Duodenal mucosa (tissue), 2 donors: ENCODE measurements around the gene MAP3K14.

ENCODE experiments used
- H3K27ac ChIP-seq: one replicate; pipeline ENCODE4 v1.7.0; 2013; ENCODE audit warnings: low read depth, low read length
- H3K27me3 ChIP-seq, 2 donors: one replicate each; pipeline ENCODE4 v1.7.0; 2013; ENCODE audit warnings: low read length in 2 of 2, control low read depth in 1 of 2; ENCODE audit not compliant: insufficient read depth in 2 of 2, control insufficient read depth in 1 of 2
- H3K36me3 ChIP-seq, 2 donors: one replicate each; pipeline ENCODE4 v1.7.0; 2013; ENCODE audit warnings: low read length in 2 of 2, control low read depth in 1 of 2; ENCODE audit not compliant: insufficient read depth in 2 of 2, control insufficient read depth in 1 of 2
- H3K4me1 ChIP-seq, 2 donors: one replicate each; pipeline ENCODE4 v1.7.0; 2013; ENCODE audit warnings: low read length in 2 of 2, control low read depth in 1 of 2; ENCODE audit not compliant: insufficient read depth in 2 of 2, control insufficient read depth in 1 of 2
- H3K4me3 ChIP-seq, 2 donors: one replicate each; pipeline ENCODE4 v1.7.0; 2013; ENCODE audit warnings: low read length in 2 of 2, low read depth in 1 of 2
- H3K9ac ChIP-seq, 2 donors: one replicate each; pipeline ENCODE4 v1.7.0; 2013; ENCODE audit warnings: low read length in 2 of 2, low read depth in 1 of 2
- H3K9me3 ChIP-seq, 2 donors: one replicate each; pipeline ENCODE4 v1.7.0; 2013; ENCODE audit warnings: low read length in 2 of 2, control low read depth in 1 of 2; ENCODE audit not compliant: control insufficient read depth in 1 of 2

MAP3K14 gene

DNA sequence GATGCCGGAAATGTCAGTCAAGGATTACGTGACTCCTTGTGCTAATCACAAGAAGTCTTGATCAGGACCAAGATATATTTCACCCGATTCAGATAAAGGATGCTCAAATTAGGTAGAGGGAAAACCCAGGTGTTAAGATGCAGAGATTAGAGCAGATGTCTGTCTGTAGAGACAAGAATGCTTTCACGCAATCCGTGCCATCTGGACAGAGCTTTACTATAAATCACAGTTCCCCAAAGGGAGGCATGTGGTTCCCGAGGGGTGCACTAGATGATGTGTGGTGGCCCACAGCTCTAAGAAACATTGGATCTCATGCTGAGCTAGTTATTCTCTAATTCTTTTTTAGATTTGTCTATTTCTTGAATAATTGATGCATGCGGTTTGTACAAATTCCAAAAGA, 9.8 kb upstream of the MAP3K14 start:
- H3K36me3 ChIP-seq, result no peaks in the 10 kb centered on the region
- no peaks in the 10 kb centered on the region for H3K27me3 ChIP-seq
- no peak overlapping the region for H3K27ac ChIP-seq
- H3K9me3 ChIP-seq, result no peaks in the 10 kb centered on the region
- no peak overlapping the region for H3K9ac ChIP-seq
- H3K4me1 ChIP-seq, result peaks cover 0 to 3% of the 10 kb centered on the region in 2 donors
- no peak overlapping the region for H3K4me3 ChIP-seq

DNA sequence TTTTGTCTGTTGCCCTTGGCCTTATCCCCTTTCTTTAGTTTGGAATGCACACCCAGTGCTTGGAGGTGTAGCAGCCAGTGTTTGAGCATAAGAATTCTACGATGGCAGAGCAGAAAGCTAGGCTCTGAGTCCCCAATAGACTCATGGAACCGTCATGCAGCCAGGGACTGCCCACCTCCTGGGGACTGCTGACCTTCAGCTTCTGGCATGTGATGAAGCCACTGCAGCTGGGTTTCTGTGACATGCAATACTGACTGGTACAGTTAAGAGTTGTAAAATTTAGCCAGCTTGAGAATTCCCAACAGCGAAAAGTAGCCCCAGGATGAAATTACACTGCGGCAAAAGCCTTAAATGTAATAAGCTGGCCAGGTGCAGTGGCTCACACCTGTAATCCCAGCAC, 9.0 kb upstream of the MAP3K14 start:
- Histone ChIP-seq H3K36me3 (no peaks in the 10 kb centered on the region), H3K9me3 (no peaks in the 10 kb centered on the region), H3K4me3 (no peak overlapping the region), H3K4me1 (peaks cover 8 to 11% of the 10 kb centered on the region in 2 donors), H3K27me3 (no peaks in the 10 kb centered on the region), H3K27ac (no peak overlapping the region), H3K9ac (no peak overlapping the region)

DNA sequence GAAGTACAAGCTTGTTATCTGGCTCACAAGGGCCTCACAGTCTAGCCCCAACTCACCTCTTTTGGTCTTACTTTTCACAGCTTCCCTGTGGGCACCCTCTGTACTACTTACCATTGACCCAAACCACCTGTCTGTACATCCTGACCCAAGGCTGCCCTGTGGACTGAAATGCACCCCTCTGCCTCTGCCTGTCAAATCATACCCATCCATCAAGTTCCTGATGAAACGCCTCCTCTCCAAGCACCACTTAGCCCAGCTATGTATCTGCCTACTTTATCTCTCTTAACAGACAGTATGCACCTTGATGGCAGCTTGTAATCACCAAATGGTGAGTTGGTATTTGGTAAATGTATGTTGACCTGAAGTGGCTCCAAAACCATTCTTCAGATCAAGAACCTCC, 7.5 kb upstream of the MAP3K14 start:
- Histone ChIP-seq H3K9me3 (no peaks in the 10 kb centered on the region), H3K9ac (no peak overlapping the region), H3K4me1 (peaks cover 21 to 22% of the 10 kb centered on the region in 2 donors), H3K27ac (no peak overlapping the region), H3K36me3 (no peaks in the 10 kb centered on the region), H3K27me3 (no peaks in the 10 kb centered on the region), H3K4me3 (no peak overlapping the region)

DNA sequence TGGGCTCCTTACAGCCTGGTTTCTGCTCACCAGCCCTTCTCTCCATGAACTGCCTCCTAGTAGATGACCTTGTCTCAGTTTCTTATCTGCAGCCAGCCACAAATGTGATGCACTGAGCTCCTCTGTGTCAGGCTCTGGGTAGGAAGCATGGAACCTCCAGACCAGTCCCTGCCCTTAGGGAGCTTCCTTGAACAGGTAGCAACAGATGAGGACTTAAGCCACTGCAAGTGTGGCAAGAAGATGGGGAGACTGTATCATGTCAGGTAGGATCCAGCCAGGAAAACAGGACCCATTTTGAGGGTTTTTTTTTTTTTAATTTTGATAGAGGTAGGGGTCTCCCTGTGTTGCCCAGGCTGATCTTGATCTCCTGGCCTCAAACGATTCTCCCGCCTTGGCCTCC, 5.3 kb upstream of the MAP3K14 start:
- H3K4me1 ChIP-seq, result peaks cover 40 to 42% of the 10 kb centered on the region in 2 donors
- H3K9ac ChIP-seq, result no peak overlapping the region
- no peaks in the 10 kb centered on the region for H3K9me3 ChIP-seq
- no peak overlapping the region for H3K27ac ChIP-seq
- H3K4me3 ChIP-seq, result no peak overlapping the region
- no peaks in the 10 kb centered on the region for H3K27me3 ChIP-seq
- H3K36me3 ChIP-seq, result no peaks in the 10 kb centered on the region

DNA sequence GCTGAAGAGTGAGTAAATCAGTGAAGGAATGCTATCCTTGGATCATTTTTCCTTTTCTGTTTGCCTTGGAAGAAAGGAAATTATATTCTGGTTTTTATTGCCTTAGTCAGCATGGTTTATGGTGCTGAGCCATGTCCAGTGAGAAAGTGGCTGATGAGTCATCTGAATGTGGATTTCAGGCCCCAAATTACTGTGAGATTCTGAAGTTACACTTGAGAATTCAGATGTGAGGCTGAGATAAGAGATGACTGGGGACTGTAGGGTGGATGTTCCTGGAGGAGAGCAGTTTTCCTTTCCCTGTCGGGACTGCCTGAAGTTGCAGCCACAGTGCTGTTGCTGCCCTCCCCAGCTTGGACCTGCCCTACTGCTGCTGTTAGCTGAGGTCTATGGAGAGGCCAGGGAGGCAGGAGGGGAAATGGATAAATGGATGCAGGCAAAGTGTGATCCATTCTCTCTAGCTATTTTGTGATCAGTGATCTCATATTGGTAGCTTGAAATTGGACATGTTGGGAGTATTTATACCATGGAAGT, 4.2 kb upstream of the MAP3K14 start:
- H3K4me1 ChIP-seq, result peaks cover 41 to 43% of the 10 kb centered on the region in 2 donors
- H3K27ac ChIP-seq, result no peak overlapping the region

DNA sequence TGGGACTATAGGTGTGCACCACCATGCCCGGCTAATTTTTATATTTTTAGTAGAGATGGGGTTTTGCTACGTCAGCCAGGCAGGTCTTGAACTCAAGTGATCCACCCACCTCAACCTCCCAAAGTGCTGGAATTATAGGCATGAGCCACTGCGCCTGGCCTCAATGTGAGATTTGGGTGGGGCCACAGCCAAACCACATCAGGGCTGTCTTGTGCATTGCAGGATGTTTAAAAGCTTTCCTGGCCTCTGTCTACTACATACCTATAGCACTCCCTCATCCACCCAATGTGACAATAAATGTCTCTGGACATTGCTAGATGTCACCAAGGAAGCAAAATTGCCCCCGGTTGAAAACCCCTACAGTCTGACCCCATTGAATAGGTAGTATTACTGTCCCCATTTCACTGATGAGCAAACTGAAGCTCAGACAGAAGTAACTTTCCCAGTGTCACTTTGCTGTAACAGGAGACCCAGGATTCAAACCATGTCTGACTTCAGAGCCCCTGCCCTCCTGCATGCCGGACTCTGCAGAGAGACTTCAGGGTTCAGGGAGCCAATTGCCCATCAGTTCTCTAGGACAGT, 3.6 kb upstream of the MAP3K14 start:
- peak overlapping the region in 1 of 2 donors; percentile 21 for H3K9ac ChIP-seq
- no peak overlapping the region for H3K27ac ChIP-seq
- peaks cover 47 to 49% of the 10 kb centered on the region in 2 donors for H3K4me1 ChIP-seq
- H3K27me3 ChIP-seq, result no peaks in the 10 kb centered on the region
- H3K4me3 ChIP-seq, result no peak overlapping the region
- no peaks in the 10 kb centered on the region for H3K9me3 ChIP-seq
- no peaks in the 10 kb centered on the region for H3K36me3 ChIP-seq

More for the DNA sequence above, 4.2 kb upstream of the MAP3K14 start:
- Histone ChIP-seq H3K9me3 (no peaks in the 10 kb centered on the region), H3K27me3 (no peaks in the 10 kb centered on the region), H3K4me3 (no peak overlapping the region), H3K9ac (peak overlapping the region in 1 of 2 donors; percentile 21), H3K36me3 (no peaks in the 10 kb centered on the region)

DNA sequence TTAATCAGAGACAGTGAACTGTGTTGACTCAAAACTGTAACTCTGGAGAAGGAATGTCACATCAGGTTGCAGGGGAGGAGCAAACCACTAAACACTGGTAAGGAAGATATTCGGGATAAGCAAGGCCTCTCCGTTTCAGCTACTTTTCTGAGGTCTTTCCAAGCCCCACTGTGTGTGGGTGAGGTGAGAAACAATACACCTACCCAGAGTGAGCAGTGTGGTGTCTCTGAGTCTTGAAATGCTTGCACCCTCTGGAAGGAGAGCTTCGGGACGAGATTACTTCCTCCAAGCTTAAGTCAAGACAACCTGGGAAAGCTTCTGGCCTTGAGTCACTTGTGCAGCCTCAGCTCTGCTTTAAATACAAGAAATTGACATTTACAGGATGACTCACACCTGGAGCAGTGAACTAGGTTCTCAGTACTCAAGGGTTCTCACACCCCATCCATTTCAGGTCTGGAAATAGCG, 2.5 kb upstream of the MAP3K14 start:
- Histone ChIP-seq H3K27ac (no peak overlapping the region), H3K9ac (peak overlapping the region; percentile 4 to 33), H3K27me3 (no peaks in the 10 kb centered on the region), H3K4me1 (peaks cover 58 to 60% of the 10 kb centered on the region in 2 donors), H3K36me3 (no peaks in the 10 kb centered on the region), H3K4me3 (no peak overlapping the region), H3K9me3 (no peaks in the 10 kb centered on the region)

DNA sequence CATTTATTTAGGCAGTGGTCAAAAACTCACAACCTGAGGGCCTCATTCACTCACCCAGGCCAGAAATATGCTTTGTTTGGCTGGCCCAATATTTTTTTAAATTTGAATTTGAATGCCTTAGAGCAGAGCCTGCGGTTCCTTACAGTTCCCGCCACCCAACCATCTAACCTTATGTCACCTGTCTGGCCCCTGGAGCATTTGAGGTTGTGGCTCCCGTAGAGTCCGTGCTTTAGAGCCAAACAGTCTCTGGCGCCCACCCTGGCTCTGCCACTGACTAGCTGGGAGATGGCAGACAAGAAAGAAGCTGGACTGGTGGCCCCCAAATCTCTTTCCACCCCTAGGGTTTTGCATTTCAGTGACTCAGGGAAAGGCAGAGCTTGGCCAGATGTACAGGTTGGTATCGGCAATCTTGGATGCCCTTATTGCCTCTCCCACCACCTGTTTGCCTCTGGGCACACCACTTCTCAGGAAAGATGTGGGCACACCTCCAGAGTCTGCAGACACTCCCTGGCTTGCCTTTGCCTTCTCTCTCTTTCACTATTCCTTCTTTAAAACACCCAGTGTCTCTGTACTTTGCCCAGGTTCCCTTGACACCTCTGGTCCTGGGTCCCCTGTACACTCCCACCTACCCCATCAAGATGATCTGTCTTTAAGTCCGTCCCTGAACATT, 1.9 kb upstream of the MAP3K14 start:
- Histone ChIP-seq H3K9ac (peak overlapping the region; percentile 4 to 33), H3K36me3 (no peaks in the 10 kb centered on the region), H3K4me1 (peaks cover 64% of the 10 kb centered on the region in 2 donors), H3K9me3 (no peaks in the 10 kb centered on the region), H3K27ac (no peak overlapping the region), H3K27me3 (no peaks in the 10 kb centered on the region), H3K4me3 (no peak overlapping the region)

DNA sequence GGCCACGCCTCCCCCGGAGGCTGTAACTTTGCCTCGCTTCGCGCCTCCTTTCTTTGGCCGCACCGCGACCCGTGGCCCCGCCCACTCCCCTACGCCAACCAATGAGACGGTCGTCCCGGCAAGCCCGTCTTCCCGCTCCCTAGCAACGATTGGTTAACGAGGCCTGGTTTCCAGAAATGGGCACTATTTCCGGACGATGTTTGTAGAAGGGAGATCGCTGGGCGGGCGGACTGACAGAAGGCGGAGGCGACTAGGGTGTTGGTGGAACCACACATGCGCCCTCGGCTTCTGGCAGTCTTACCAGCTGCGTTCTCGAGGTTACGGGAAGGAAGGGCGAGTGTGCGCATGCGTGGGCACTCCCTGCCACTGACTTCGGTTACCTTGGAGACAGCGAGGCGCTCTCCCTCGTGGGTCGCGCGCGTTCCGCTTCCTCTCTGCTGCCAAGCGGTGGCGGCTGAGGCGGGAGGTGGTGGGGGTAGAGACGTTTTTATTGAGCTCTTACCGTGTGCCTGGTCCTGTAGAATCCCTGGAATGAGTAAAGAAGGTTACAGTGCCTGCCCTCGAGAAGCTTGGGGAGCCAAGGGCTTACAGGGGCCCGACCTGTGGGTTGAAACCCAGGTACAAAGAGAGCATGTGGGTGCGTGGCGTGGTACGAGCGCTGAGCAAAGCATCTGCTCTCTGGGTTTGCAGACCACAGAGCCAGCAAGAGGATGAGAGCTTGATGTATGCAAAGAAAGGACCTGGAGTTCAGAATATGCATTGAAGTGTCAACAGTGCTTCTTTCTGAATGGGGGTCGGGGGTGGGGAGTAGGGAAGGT, 500 bp upstream of the MAP3K14 start:
- Histone ChIP-seq H3K4me1 (peaks cover 78% of the 10 kb centered on the region in 2 donors), H3K36me3 (no peaks in the 10 kb centered on the region), H3K4me3 (peak overlapping the region; percentile 56 to 71), H3K27me3 (no peaks in the 10 kb centered on the region), H3K9me3 (no peaks in the 10 kb centered on the region), H3K9ac (peak overlapping the region; percentile 78 to 89), H3K27ac (peak overlapping the region; percentile 80)
